ENCODE data around the gene ANKIB1.

DNA sequence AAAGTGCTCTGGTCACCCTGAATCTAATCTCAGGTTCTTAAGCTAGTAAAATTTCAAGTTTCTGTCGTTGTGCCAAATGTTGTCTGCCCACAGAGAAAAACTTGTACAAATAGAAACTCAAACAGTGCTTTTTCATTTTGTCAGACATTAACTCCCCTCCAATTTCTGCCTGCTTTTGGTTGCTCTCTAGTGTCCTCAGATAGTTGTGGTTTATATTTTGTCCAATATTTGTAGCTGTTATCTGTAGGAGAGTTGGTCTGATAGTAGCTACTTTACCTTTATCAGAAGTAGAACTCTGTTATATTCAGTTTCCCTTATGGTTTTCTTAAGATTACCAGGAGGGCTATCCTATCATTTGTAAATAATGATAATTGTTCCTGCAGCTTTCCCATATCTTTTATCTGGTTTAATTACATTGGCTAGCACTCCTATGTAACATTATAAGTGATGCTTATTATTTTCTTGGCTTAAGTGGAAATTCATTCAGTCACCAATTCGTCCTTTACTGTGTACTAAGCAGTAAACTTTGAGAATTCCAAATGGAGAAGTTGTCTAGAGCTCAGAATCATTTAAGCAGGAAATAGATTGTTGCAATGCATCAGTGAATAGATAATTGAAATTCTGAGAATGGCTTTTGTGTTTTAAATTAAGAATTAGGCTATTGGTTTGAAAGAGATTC lies 91.0 kb downstream of the ANKIB1 start:
- TF ChIP-seq, protein P1, sequence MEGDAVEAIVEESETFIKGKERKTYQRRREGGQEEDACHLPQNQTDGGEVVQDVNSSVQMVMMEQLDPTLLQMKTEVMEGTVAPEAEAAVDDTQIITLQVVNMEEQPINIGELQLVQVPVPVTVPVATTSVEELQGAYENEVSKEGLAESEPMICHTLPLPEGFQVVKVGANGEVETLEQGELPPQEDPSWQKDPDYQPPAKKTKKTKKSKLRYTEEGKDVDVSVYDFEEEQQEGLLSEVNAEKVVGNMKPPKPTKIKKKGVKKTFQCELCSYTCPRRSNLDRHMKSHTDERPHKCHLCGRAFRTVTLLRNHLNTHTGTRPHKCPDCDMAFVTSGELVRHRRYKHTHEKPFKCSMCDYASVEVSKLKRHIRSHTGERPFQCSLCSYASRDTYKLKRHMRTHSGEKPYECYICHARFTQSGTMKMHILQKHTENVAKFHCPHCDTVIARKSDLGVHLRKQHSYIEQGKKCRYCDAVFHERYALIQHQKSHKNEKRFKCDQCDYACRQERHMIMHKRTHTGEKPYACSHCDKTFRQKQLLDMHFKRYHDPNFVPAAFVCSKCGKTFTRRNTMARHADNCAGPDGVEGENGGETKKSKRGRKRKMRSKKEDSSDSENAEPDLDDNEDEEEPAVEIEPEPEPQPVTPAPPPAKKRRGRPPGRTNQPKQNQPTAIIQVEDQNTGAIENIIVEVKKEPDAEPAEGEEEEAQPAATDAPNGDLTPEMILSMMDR (conservative IDR thresholded peaks at IDR 0.05 in 1 of 2, IDR thresholded peaks at IDR 0.05 in 1 of 2; ENCODE audit: low read depth in 1 of 2, low read length in 2 of 2): no peak
- no peak for TF ChIP-seq EZH2 (IDR thresholded peaks at IDR 0.05; ENCODE audit: low read length, missing control alignments)
